Measurements from ENCODE around the gene CHCHD5.
"Not testable (repeated sequence)": the region's sequence is repeated elsewhere in the genome, so short reads cannot be mapped to it uniquely, and the experiment has no call there.

CHCHD5 gene

DNA sequence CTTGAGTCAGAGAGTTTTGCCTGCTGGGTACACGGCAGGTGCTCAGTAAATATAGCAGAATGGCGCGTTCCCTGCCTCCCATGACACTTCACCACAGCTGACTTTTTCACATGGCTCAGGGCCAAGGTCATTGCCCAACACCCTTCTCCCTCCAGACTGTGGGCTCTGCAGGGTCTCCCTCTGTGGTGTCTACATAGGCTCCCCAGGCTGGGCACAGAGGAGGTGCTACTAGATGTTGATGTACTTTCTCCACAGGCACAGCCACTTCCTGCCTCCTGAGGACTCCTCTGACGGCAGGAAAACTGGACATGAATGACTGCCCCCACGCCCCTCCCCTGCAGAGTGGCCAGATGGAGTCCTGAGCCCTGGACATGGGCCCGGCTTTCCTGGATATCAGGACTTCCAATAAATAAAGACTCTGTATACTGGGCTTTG lies 4.2 kb downstream of the CHCHD5 start:
- DNase-seq: peak; percentile 60

DNA sequence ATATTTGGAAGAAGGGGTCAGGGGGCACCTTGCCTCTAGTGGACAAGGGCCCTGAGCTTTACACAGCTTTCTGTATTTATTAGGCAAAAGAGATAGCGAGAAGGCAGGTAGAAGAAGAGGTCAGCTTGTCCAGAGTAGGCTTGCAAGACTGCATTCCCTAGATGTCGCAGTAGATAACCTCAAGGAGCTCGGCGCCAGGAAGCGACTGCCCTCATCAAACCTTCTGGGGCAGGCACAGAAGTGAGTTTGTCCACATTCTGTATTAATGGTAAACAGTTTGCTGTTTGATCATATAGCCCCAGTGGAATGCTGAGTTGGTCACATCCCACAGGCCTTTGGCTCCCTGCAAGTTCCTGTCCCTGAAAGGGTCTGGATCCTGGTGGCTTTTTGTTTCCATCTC lies 7.0 kb downstream of the CHCHD5 start:
- DNase-seq: no peak

DNA sequence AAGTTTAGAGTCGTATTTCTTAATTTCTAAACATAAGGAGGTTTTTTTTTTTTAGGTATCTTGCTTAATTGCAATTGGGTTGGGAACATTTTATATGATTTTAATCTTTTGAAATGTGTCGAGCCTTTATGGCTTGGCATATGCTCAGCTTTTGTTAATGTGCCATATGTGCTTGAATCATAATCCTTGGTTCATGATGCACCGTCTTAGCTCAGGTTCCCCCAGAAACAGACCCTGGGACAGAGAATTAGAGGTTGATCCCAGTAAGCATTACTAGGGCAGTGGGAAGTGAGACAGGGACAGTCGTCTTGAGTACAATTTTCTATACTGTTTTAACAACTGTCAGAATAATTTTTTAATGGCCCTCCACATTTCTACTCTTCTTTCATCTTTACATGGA lies 9.3 kb downstream of the CHCHD5 start:
- no peak for DNase-seq

DNA sequence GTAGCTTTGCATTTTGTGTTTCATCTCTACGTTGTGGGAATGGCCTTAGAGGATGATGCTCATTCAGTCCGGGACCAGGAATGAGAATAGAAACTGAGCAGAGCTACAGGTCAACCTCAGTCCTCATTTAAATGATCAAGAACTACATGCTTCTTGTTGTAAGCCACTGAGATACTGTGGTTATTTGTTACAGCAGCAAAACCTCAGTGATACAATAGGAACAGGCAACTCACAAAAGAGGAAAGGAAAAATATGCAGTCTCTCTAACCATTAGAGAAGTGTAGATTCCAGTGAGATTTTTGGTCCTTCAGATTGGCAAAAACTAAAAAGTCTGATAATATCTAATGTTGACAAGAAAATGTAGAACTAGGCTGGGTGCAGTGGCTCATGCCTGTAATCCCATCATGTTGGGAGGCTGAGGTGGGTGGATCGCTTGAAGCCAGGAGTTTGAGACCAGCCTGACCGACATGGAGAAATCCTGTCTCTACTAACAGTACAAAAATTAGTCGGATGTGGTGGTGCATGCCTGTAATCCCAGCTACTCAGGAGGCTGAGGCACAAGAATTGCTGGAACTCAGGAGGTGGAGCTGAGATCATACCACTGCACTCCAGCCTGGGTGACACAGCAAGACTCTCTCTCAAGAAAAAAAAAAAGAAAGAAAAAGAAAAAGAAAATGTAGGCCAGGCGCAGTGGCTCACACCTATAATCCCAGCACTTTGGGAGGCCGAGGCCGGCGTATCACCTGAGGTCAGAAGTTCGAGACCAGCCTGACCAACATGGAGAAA lies 13.3 kb downstream of the CHCHD5 start:
- no peak for DNase-seq

DNA sequence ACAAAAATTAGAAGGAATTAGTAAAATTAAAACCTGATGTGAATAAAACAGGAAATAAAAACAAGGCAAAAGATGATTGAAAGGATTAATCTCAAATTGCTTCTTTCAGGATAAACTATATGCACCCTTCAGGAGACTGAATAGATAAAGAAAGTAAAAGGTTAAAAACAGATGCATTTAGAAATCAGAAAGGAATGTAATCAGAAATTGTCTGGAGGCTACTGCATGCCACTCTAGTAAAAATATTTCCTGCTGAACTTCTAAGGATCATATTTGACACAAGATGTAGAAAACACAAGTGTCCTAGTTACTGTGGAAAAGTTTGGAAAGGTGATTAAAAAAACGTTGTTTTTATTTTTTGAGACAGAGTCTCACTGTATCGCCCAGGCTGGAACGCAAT lies 16.2 kb downstream of the CHCHD5 start:
- no peak for DNase-seq

DNA sequence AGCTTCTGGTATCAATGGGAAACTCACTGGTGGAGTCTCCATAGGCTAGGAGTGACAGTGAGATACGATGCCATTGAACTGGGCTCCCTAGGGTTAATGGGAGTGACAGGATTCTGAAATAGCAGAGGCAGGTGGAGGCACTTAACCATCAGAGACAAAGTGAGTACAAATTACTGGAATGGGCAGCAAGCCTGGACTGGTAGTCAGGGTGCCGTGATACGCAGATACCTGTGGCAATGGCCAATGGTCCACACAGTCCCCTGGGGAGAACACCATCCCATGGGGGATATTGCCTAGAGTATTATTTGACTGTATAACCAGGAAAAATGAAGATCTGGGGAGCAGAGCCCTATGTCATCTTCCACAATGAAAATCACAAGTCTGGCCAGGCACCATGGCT lies 17.3 kb downstream of the CHCHD5 start:
- no peak for DNase-seq

DNA sequence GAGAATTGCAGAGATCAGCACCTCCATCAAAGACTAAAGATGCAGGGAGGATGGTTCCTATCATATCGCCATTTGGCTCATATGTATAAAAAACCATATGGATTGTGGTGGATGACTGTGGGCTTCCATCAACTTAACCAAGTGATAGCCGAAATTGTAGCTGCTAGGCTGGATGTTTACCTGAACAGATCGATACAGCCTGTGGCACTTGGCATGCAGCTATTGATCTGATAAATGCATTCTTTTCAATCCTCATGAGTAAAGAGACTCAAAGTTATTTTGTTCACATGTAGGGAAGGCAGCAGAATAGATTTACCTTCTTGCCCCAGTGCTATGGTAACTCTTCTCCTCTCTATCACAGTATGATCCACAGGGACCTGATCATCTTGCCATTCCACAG lies 18.5 kb downstream of the CHCHD5 start:
- no peak for DNase-seq

DNA sequence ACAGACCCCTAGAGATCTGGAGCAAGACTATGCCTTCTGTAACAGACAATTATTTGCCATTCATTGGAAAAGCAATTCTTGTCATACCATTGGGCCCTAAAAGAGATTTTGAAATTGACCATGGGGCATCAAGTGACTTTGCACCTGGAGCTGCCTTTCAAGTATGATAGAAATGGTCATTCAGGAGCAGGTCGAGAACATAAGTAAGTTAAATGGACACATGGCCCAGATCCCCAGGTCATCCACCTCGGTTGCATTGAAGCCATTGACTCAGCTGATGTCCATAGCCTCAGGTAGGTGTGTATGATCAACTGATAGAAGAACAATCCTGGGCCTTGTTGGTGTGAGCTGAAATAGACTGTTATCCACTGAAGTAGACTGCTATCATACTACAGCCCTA lies 19.3 kb downstream of the CHCHD5 start:
- DNase-seq: no peak

DNA sequence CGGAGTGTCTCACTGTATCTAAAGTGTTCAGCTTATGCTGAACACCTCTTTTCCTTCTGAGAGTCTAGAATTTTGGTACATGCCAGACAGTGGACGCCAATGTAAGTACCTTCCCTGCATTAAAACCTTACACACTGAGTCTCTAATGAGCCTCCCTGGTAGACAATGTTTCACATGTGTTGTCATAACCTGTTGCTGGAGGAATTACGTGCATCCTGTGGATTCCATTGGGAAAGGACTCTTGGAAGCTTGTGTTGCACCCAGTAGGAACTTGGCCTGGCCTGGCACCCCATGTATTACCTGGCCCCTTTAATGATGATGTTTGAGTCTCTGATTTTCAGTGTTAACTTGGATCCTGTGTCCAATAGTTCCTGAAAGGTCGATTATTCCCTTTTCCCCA lies 20.5 kb downstream of the CHCHD5 start:
- DNase-seq: no peak

DNA sequence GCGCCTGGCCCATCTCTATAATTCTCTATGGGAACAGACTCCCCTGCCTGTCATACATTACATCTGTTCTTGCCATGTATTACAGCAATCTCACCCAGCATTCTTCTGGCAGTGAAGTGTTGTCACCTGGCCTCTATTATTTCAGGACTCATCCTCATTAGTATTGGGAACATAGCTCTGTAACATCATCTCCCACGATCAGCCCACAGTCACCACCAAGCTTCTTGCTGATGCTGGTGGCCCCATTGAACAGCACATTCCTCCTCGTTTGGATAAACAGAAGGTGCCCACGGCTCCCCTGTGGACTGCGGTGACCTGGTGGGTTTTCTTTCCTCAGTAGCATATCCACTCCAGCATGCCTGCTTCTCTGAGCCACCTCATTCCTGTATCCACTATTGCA lies 21.5 kb downstream of the CHCHD5 start:
- DNase-seq: no peak

DNA sequence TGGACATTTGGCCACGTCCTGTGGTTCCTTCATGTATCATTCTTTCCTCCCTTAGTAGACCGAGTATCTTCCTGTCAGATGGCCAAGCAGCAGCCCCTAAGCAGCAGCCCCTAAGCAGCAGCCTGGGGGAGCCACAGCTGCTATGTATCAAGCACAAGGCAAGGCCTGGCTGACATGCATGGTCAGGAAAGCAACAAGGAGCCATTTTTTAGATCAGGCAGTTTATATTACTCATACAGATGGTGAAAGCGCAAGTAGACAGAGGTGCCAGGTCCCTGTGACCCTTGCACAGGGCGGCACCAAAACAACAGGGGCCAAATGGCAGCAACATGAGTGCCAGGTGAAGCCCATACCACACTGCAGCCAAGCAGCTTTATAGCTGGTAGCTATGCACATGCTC lies 22.1 kb downstream of the CHCHD5 start:
- no peak for DNase-seq

DNA sequence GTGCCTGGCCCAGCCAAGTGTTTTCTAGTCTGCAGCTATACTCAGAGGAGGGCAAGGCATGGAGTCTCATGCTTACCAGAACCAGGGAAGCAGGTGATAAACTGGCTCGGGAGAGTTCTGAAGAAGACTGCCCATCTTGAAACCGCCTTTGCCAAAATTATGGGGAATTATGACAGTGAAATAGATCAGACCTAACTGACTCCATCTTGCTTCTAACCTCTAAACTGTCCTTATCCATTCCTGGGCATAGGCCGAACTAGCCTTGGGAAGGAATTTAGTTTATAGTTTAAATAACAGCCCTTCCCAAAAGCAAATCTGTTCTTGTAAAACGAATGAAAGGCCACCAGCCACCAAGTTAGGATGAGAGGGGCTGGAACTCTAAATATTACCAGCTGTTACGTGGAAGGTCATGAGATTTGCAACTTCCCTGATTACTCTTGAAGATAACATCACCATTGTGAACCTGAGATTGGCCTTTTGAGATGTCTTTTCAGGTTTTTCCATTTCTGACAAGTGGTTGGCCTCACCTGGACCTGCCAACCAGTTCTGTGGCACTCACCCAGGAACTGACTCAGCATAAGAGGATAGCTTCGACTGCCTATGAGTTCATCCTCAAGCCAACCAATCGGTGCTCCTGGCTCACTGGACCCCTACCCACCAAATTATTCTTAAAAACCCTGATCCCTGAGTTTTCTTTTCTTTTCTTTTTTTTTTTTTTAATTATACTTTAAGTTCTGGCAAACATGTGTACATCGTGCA lies 23.4 kb downstream of the CHCHD5 start:
- DNase-seq: no peak

DNA sequence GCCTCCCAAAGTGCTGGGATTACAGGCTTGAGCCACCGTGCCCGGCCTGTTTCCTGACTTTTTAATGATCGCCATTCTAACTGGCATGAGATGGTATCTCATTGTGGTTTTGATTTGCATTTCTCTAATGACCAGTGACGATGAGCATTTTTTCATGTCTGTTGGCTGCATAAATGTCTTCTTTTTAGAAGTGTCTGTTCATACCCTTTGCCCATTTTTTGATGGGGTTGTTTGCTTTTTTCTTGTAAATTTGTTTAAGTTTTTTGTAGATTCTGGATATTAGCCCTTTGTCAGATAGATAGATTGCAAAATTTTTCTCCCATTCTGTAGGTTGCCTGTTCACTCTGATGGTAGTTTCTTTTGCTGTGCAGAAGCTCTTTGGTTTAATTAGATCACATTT lies 24.9 kb downstream of the CHCHD5 start:
- not testable (repeated sequence) for DNase-seq

DNA sequence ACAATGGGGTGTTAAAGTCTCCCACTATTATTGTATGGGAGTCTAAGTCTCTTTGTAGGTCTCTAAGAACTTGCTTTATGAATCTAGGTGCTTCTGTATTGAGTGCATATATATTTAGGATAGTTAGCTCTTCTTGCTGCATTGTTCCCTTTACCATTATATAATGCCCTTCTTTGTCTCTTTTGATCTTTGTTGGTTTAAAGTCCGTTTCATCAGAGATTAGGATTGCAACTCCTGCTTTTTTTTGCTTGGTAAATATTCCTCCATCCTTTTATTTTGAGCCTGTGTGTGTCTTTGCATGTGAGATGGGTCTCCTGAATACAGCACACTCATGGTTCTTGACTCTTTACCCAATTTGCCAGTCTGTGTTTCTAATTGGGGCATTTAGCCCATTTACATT lies 27.9 kb downstream of the CHCHD5 start:
- not testable (repeated sequence) for DNase-seq

DNA sequence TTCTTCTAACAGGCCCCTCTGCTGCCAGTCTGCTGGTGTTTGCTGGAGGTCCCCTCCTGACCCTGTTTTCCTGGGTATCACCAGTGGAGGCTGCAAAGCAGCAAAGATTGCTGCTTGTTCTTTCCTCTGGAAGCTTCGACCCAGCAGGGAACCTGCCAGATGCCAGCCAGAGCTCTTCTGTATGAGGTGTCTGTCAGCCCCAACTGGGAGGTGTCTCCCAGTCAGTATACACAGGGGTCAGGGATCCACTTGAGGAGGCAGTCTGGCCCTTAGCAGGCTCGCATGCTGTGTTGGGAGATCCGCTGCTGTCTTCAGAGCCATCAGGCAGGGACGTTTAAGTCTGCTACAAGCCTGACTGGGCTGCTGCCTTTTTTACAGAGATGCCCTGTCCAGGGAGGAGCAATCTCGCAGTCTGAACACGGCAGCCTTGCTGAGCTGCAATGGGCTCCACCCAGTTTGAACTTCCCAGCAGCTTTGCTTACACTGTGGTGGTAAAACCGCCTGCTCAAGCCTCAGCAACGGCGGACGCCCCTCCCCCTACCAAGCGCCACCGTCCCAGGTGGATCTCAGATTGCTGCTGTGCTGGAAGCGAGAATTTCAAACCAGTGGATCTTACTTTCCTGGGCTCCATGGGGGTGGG lies 29.9 kb downstream of the CHCHD5 start:
- no peak for DNase-seq

DNA sequence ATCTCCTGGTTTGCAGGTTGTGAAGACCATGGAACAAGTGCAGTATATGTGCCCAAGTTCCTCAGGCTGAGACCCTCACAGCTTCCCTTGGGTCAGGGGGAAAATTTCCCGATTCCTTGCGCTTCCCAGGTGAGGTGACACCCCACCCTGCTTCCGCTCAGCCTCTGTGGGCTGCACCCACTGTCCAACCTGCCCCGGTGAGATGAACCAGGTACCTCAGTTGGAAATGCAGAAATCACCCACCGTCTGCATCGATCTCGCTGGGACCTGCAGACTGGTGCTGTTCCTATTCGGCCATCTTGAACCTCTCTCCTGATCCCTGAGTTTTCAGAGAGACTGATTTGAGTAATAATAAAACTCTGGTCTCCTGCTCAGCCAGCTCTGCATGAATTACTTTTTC lies 30.6 kb downstream of the CHCHD5 start:
- DNase-seq: no peak

DNA sequence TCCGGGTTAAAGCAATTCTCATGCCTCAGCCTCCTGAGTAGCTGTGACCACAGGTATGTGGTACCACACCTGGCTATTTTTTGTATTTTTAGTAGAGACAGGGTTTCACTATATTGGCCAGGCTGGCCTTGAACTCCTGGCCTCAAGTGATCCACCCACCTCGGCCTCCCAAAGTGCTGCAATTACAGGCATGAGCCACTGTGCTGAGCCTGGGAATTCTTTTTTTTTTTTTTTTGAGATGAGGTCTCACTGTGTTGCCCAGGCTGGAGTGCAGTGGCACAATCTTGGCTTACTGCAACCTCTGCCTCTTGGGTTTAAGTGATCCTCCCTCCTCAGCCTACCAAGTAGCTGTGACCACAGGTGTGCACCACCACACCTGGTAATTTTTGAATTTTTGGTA lies 31.4 kb downstream of the CHCHD5 start:
- DNase-seq: not testable (repeated sequence)

DNA sequence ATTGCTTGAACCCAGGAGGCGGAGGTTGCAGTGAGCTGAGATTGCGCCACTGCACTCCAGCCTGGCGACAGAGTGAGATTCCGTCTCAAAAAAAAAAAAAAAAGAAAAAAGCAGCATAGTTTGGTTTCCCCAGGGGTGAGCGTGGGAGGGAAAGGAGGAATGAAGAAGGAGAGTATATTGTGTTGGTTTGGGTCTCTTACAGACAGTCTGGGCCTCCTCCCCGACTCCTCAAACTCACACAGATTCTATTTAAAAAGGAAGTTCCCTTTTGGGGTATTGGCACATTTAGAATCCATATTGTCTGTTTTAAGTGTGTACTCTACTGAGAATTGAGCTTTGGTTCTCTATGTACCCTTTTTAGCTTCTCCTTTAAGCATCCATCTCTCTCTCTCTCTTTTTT lies 34.0 kb downstream of the CHCHD5 start:
- no peak for DNase-seq

DNA sequence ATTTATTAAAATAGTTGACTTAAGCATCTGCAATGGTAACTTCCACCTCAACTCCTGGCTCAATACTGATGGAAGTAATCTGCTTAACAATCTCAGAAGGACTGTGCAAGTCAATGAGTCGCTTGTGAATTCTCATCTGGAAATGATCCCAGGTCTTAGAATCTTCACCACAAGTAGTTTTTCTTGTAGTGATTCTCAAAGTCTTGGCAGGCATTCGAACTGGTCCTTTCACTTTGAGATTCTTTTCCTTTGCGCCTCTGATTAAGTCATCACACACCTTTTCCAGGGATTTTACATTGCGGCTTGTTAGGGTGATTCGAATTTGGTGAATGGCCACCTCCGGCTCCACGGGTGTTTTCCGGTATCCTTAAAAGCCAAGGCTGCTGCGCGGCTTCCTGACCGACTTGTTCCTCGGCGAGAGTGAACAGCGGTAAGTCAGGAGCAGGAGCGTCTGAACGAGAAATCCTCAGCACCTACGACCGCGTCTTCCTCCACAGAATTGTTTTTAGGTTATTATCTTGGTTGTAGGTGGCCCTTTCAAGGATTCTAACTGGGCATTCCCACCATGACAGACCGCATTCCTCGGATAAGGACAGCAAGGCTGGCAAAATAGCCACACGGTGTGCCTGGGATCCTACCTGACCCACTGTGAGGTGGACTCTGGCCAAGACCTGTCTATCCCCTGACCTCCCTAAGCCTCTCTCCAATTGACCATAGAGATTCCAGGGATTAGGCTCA lies 37.5 kb downstream of the CHCHD5 start:
- no peak for DNase-seq

DNA sequence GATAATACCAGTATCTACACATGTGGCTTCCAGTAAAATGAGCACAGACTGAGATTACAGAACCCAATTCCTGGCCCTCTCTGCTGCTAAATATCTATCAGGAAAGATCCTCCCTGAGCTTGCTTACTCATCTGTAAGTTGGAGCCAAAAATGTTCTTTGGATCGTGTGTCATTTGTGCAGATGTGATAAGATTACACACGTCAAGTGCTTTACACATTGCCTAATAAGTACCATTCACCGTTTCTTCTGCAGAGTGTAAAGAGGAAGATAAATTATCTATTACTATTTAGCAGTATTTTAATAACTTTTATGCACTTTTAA lies 38.1 kb downstream of the CHCHD5 start:
- no peak for DNase-seq

DNA sequence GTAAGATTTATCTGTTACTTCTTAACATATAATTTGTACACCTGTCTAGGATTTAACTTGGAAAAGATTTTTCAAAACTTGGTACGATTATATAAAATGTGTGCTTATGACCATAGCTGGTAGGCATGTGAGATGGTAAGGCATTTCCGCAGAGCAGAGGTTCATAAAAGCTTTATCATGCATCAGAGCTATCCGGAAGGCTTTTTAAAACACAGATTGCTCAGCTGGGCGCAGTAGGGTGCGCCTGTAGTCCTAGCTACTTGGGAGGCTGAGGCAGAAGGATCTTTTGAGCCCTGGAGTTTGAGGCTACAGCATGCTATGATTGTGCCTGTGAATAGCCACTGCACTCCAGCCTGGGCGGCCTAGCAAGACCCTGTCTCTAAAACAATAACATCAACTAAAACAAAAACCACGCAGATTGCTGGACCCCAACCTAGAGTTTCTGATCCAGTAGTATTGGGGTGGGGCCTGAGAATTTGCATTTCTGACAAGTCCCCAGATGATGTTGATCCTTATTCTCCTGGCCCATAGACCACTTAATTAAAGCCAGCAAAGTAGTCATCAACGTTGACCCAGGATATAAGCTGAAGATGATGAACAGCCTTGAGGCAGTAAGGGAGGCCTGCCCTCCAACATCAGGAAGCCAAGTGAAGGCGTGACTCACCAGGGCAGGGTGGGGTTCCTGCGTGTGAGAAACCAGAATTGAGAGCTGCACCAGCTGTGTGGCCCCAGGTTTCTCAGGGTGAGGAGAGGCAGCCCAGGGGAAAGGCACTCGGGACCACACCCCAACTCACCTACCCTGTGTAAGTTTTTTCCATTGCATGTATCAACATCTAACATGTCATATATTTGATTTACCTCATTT lies 39.7 kb downstream of the CHCHD5 start:
- no peak for DNase-seq

DNA sequence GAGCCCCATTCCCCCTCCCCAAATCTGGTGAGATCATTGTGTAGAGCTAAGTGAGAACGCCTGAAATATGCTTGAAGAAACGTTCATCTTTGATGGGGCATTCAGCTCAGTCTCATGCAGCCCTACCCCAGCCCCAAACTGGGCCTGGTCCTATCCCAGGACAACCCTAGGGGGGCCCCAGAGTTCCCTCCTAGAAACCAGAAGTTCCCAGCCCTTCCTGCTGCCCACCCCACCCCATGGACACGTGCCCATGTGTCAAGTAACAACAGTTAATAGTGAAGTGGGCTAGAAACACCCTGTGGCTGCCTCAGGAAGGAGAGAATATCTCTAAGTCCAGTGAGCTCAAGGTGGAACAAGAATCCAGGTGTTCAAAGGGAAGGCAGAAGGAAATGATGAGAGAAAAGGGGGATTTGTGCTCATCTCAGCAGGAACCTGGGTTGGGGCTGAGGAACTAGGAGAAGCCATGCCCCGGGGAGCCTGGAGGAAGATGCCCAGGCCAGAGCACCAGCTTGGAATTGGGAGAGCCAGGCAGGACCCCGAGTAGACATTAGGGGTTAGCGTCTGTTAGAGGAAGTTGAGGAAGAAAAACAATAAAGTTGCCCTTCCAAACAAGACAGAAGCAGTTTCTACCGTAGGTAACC lies 41.2 kb downstream of the CHCHD5 start:
- DNase-seq: no peak
